PFSK-1 (cell line): Measurements from ENCODE around the gene ADORA2B.

Experiments
- FOXP2 ChIP-seq: optimal IDR thresholded peaks from 2 replicates; pipeline ENCODE3; 2011; ENCODE audit warnings: borderline replicate concordance, control low read depth, inconsistent platforms; ENCODE audit not compliant: insufficient read depth; ENCODE audit errors: extremely low read length, extremely low read depth
- POLR2AphosphoS5 ChIP-seq: IDR thresholded peaks from 2 replicates; pipeline ENCODE4 v1.6.1; 2012; ENCODE audit warnings: low read depth, mild to moderate bottlenecking, control low read depth, low read length, moderate library complexity
- SIN3A ChIP-seq: IDR thresholded peaks from 2 replicates; pipeline ENCODE4 v1.6.1; 2012; ENCODE audit warnings: mild to moderate bottlenecking, low read length, moderate library complexity, borderline replicate concordance; ENCODE audit not compliant: insufficient read depth
- TAF1 ChIP-seq: IDR thresholded peaks from 2 replicates; pipeline ENCODE4 v1.6.1; 2012; ENCODE audit warnings: low read length, control low read depth, borderline replicate concordance; ENCODE audit not compliant: insufficient read depth
- TF ChIP-seq, protein P1 (sequence below), 2 experiments: IDR thresholded peaks; 2 replicates each; pipeline versions ENCODE4 v1.6.1 to v1.8.0; 2011 to 2012; ENCODE audit warnings: low read depth in 2 of 2, low read length in 2 of 2, control low read depth in 1 of 2, inconsistent platforms in 1 of 2, mild to moderate bottlenecking in 1 of 2, moderate library complexity in 1 of 2; ENCODE audit not compliant: insufficient read depth in 1 of 2

Gene ADORA2B

DNA sequence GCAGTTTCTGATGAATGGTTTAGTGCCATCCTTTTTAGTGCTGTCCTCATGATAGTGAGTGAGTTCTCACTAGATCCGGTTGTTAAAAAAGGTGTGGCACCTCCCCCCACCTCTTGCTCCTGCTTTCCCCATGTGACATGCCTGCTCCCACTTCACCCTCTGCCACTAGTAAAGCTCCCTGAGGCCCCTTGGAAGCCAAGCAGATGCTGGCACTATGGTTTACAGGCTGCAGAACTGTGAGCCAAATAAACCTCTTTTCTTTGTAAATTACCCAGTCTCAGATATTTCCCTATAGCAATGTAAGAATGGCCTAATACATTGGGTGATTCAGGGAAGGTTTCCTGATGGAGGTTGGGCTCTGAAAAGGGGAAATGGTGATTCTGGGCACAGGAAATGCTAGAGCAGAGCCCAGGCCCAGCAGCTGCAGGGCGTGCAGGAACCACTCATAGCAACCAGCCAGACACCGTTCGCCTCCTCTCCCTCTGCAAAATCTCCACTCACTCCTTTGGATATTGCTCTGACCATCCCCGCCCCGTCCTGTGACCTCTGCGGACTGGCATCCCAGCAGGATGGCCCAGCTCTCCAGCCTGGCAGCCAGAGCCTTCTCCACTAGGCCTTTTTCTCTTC lies 2.6 kb upstream of the ADORA2B start:
- TF ChIP-seq, protein P1, sequence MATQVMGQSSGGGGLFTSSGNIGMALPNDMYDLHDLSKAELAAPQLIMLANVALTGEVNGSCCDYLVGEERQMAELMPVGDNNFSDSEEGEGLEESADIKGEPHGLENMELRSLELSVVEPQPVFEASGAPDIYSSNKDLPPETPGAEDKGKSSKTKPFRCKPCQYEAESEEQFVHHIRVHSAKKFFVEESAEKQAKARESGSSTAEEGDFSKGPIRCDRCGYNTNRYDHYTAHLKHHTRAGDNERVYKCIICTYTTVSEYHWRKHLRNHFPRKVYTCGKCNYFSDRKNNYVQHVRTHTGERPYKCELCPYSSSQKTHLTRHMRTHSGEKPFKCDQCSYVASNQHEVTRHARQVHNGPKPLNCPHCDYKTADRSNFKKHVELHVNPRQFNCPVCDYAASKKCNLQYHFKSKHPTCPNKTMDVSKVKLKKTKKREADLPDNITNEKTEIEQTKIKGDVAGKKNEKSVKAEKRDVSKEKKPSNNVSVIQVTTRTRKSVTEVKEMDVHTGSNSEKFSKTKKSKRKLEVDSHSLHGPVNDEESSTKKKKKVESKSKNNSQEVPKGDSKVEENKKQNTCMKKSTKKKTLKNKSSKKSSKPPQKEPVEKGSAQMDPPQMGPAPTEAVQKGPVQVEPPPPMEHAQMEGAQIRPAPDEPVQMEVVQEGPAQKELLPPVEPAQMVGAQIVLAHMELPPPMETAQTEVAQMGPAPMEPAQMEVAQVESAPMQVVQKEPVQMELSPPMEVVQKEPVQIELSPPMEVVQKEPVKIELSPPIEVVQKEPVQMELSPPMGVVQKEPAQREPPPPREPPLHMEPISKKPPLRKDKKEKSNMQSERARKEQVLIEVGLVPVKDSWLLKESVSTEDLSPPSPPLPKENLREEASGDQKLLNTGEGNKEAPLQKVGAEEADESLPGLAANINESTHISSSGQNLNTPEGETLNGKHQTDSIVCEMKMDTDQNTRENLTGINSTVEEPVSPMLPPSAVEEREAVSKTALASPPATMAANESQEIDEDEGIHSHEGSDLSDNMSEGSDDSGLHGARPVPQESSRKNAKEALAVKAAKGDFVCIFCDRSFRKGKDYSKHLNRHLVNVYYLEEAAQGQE (IDR thresholded peaks at IDR 0.05; ENCODE audit: insufficient read depth in 1 of 2, low read depth in 2 of 2, low read length in 2 of 2), result no peak

DNA sequence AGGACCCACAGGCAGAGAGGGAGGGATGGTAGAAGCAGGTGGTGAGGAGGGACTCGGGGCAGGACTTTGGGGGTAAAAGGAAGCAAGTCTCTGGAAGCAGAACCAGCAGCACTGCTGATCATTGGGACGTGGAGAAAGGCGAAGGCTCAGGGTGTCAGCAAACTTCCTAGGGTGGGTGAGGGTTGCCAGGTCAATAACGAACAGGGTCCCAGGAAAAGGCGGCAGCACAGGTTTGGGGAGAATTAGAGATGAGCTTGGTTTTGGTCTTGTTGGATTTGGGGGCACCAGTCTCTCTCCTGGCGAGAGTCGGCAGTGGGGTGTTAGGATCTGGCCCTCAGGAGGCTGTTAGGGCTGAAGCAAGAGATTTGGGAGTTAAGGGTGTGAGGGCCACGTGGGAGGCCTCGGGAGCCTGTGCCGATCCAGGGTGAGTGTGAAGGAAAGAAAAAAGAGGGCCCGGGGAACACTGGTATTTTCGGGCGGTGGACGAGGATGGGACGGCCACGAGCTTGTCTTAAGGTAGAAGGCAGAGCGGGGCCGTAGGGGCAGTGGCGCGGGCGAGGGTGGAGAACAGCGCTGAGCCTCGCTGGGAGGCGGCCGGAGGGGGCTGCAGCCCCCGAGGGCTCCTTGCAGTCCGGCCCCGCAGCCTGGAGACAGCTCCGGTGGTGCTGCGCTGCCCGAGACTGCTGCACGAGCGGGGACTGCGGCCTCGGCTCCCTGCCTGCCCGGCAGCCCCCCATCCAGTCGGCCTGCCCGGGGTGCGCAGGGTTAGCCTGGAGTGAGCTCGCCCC lies 765 bp upstream of the ADORA2B start:
- TF ChIP-seq, protein P1 (IDR thresholded peaks at IDR 0.05; ENCODE audit: insufficient read depth in 1 of 2, low read depth in 2 of 2, low read length in 2 of 2), result no peak
- TF ChIP-seq POLR2AphosphoS5 (no peak), TAF1 (no peak), SIN3A (no peak), FOXP2 (no peak)

DNA sequence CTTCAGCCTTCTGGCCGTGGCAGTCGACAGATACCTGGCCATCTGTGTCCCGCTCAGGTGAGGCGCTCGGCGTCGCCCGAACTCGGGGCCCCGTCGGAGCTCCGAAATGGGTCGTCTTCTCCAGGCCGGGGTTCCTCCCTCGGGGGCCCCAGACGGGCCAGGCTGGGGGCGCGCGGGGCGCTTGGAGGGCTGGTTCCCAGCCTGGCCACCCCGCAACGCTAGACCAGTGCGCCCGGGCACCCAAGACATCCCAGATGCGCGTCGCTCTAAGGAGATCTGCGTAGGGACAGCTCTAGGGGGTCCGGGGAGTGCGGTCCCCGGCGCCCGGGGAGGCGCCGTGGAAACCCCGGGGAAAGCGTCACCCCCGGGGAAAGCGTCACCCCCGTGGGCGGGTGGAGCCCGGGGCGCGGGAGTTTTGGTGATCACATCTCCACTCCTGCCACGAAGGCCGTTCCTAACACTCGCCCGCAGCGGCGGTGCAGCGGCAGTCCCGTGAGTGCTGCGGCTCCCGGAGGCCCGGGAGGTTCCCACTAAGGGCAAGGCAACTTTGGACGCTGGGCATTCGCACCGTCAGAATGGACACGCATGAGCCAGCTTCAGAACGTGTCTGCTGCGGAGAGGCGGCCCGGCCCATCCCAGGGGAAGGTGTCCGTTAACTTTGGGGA lies 729 bp downstream of the ADORA2B start:
- TF ChIP-seq POLR2AphosphoS5 (no peak), FOXP2 (no peak), SIN3A (no peak), TAF1 (no peak)
- TF ChIP-seq, protein P1 (IDR thresholded peaks at IDR 0.05; ENCODE audit: insufficient read depth in 1 of 2, low read depth in 2 of 2, low read length in 2 of 2), result no peak

DNA sequence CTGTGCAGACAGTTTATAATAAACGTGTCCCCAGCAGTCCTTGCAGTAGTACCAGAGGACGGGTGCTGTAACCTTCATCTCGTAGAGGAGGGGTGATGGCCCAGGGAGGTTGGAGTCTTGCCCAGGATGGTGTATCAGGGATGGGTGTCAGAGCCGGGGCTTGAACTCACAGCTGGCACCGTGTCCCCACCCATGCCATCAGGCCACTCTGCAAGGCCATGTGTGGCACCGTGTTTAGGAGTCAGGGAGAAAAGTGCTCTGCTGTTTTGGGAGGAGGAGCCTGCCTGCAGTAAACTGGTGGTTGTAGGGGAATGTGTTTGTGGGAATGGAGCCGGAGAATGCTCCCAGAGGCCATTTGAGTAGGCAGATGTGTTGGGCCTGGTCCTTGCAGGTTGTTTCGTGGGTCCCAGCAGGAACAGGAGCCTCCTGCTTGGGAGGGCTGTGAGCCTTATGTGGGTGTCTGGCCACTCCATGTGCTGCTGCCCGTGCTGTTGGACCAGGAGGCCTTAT lies 1.7 kb downstream of the ADORA2B start:
- TF ChIP-seq TAF1, result no peak
- TF ChIP-seq, protein P1 (IDR thresholded peaks at IDR 0.05; ENCODE audit: insufficient read depth in 1 of 2, low read depth in 2 of 2, low read length in 2 of 2), result no peak
- no peak for TF ChIP-seq FOXP2
- TF ChIP-seq SIN3A, result no peak
- no peak for TF ChIP-seq POLR2AphosphoS5
